OCI-LY7 (cell line): Measurements from ENCODE around the gene AUP1. TPM values are rescaled to one million over a fixed set of nuclear protein-coding genes. Genes with fewer than 3 reads are reported as not detected.

Experiments used
- BruUV-seq: library from RNA; stranded (reverse); fragments of 400-500 nt; replicated peaks from 2 replicates; lab custom pipeline; 2021; lab: Mats Ljungman, UMichigan
- CTCF ChIA-PET: fragments of 300-600 bp; sonication (Branson Sonifier 250); formaldehyde crosslinking; loops from one replicate; lab custom pipeline; 2022; ENCODE audit warnings: antibody characterized with exemption; ENCODE audit not compliant: unreplicated experiment; lab: Charles Lee
- POLR2A ChIA-PET: fragments of 300-600 bp; sonication (Branson Sonifier 250); formaldehyde crosslinking; loops from one replicate; lab custom pipeline; 2022; ENCODE audit warnings: antibody characterized with exemption; lab: Charles Lee
- DNase-seq: peaks from one replicate; pipeline ENCODE4 v3.0.0-alpha.2; 2015; ENCODE audit warnings: low spot score
- H2AFZ ChIP-seq: fragments of 200-600 bp; sonication (generic), shearing (Covaris generic); 2 replicates; pipeline ENCODE4 v1.6.1; 2014; ENCODE audit warnings: mild to moderate bottlenecking, antibody characterized with exemption, low read length, moderate library complexity
- H3K27ac ChIP-seq: fragments of 200-600 bp; sonication (generic); 2 replicates; pipeline ENCODE4 v1.5.1; 2014; ENCODE audit warnings: mixed run types, low read depth, mild to moderate bottlenecking, moderate library complexity, low read length, inconsistent platforms; ENCODE audit not compliant: poor library complexity, severe bottlenecking
- H3K36me3 ChIP-seq: fragments of 200-600 bp; sonication (generic); 2 replicates; pipeline ENCODE4 v1.6.1; 2014; ENCODE audit warnings: mild to moderate bottlenecking, antibody characterized with exemption, low read length, moderate library complexity, mixed read lengths; ENCODE audit not compliant: insufficient read depth
- H3K4me1 ChIP-seq: fragments of 200-600 bp; sonication (generic); 2 replicates; pipeline ENCODE4 v1.5.1; 2014; ENCODE audit warnings: mild to moderate bottlenecking, low read length; ENCODE audit not compliant: insufficient read depth, poor library complexity, severe bottlenecking
- H3K4me2 ChIP-seq: fragments of 200-600 bp; sonication (generic); 2 replicates; pipeline ENCODE4 v1.6.1; 2014; ENCODE audit warnings: mild to moderate bottlenecking, low read length
- H3K4me3 ChIP-seq: fragments of 200-600 bp; sonication (generic); 2 replicates; pipeline ENCODE4 v1.5.1; 2014; ENCODE audit warnings: mild to moderate bottlenecking, low read depth, low read length; ENCODE audit not compliant: poor library complexity, severe bottlenecking
- H3K79me2 ChIP-seq: fragments of 200-600 bp; sonication (generic); 2 replicates; pipeline ENCODE4 v1.6.1; 2016; ENCODE audit warnings: low read depth, mild to moderate bottlenecking, low read length, moderate library complexity, mixed read lengths; ENCODE audit not compliant: insufficient read depth
- H3K9me2 ChIP-seq: fragments of 200-600 bp; sonication (generic); 2 replicates; pipeline ENCODE4 v1.6.1; 2016; ENCODE audit warnings: mild to moderate bottlenecking, low read length, mixed read lengths; ENCODE audit not compliant: insufficient read depth
- H3K9me3 ChIP-seq: fragments of 200-600 bp; sonication (generic); 2 replicates; pipeline ENCODE4 v1.6.1; 2014; ENCODE audit warnings: mild to moderate bottlenecking, mixed run types, low read length, mixed read lengths
- H4K20me1 ChIP-seq: fragments of 200-600 bp; sonication (generic); 2 replicates; pipeline ENCODE4 v1.6.1; 2014; ENCODE audit warnings: mild to moderate bottlenecking, antibody characterized with exemption, low read length, moderate library complexity, mixed read lengths; ENCODE audit not compliant: insufficient read depth
- EZH2phosphoT487 ChIP-seq: fragments of 200-600 bp; sonication (generic); IDR thresholded peaks from 2 replicates; pipeline ENCODE4 v1.6.1; 2018; ENCODE audit warnings: low read depth, borderline replicate concordance, mild to moderate bottlenecking, mixed run types, antibody characterized with exemption, low read length, moderate library complexity, mixed read lengths
- intact Hi-C: fragments of 100-400 bp; cut with micrococcal nuclease; formaldehyde crosslinking; loops from one replicate; pipeline ENCODE4 v1.10.0; 2022; ENCODE audit not compliant: unreplicated experiment
- total RNA-seq, 2 experiments: library from RNA; depleted of rRNA in 1 of 2; stranded (reverse); fragments of >200 nt in 1 of 2; shearing (Covaris generic) in 1 of 2; gene quantifications; 2 replicates each; pipeline ENCODE4 v1.2.3, GENCODE V29; 2014 to 2022
- TF ChIP-seq, protein P1 (sequence below): fragments of 200-600 bp; sonication (generic); conservative IDR thresholded peaks from 2 replicates; pipeline ENCODE4 v1.5.1; 2014; ENCODE audit warnings: mild to moderate bottlenecking, antibody characterized with exemption, low read length, moderate library complexity, mixed read lengths

Gene AUP1
- total RNA-seq, 2 experiments from 2014 or later, result 121 to 188 TPM

- no TSS peak for BruUV-seq
- no peaks in the 10 kb centered on the region for H3K79me2 ChIP-seq
- ChIA-PET CTCF (no interaction called here), POLR2A (no interaction called here)
- H2AFZ ChIP-seq, result no peak overlapping the region
- H3K4me2 ChIP-seq, result no peak overlapping the region
- no peak overlapping the region for H3K4me3 ChIP-seq
- H3K9me2 ChIP-seq, result no peaks in the 10 kb centered on the region
- H3K36me3 ChIP-seq, result no peaks in the 10 kb centered on the region
- TF ChIP-seq, protein P1, sequence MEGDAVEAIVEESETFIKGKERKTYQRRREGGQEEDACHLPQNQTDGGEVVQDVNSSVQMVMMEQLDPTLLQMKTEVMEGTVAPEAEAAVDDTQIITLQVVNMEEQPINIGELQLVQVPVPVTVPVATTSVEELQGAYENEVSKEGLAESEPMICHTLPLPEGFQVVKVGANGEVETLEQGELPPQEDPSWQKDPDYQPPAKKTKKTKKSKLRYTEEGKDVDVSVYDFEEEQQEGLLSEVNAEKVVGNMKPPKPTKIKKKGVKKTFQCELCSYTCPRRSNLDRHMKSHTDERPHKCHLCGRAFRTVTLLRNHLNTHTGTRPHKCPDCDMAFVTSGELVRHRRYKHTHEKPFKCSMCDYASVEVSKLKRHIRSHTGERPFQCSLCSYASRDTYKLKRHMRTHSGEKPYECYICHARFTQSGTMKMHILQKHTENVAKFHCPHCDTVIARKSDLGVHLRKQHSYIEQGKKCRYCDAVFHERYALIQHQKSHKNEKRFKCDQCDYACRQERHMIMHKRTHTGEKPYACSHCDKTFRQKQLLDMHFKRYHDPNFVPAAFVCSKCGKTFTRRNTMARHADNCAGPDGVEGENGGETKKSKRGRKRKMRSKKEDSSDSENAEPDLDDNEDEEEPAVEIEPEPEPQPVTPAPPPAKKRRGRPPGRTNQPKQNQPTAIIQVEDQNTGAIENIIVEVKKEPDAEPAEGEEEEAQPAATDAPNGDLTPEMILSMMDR, result no peak
- no peak for TF ChIP-seq EZH2phosphoT487
- H3K4me1 ChIP-seq, result peaks cover 7% of the 10 kb centered on the region
- DNase-seq, result no peak
- no peak overlapping the region for H3K27ac ChIP-seq
- H3K9me3 ChIP-seq, result no peaks in the 10 kb centered on the region
- H4K20me1 ChIP-seq, result no peaks in the 10 kb centered on the region
- intact Hi-C loops, result loop anchor here (5.0 kb wide), 1 partner anchor 38 kb away; no protein-coding TSS in a partner anchor
These were observed 19.7 kb upstream of the AUP1 start for GRCh38 chr2:74548900-74549826.

- Histone ChIP-seq H3K36me3 (no peaks in the 10 kb centered on the region), H3K4me2 (no peak overlapping the region), H3K4me1 (peaks cover under 1% of the 10 kb centered on the region), H4K20me1 (no peaks in the 10 kb centered on the region), H3K9me3 (no peaks in the 10 kb centered on the region), H3K9me2 (no peaks in the 10 kb centered on the region), H2AFZ (no peak overlapping the region), H3K4me3 (no peak overlapping the region), H3K79me2 (no peaks in the 10 kb centered on the region), H3K27ac (no peak overlapping the region)
- TF ChIP-seq, protein P1, result no peak
- TF ChIP-seq EZH2phosphoT487, result no peak
- BruUV-seq, result no TSS peak
- ChIA-PET POLR2A (no interaction called here), CTCF (no interaction called here)
- DNase-seq, result no peak
- intact Hi-C loops, result loop anchor here (5.0 kb wide), 1 partner anchor 39 kb away; no protein-coding TSS in a partner anchor
These were observed 18.9 kb upstream of the AUP1 start for GRCh38 chr2:74548285-74548899.
